SU-DHL-6 (cell line): Measurements from ENCODE around the gene CIB1.

Source experiments
- H2AFZ ChIP-seq: fragments of 200-600 bp; sonication (generic); 2 replicates; pipeline ENCODE4 v1.6.1; 2014; ENCODE audit warnings: low read depth, mild to moderate bottlenecking, moderate library complexity, mixed read lengths, antibody characterized with exemption, low read length; ENCODE audit not compliant: severe bottlenecking
- H3F3A ChIP-seq: fragments of 200-600 bp; shearing (Covaris generic); 2 replicates; pipeline ENCODE4 v1.6.0; 2016; ENCODE audit warnings: antibody characterized with exemption, mild to moderate bottlenecking; ENCODE audit not compliant: insufficient read depth
- H3K27ac ChIP-seq: fragments of 200-600 bp; sonication (generic); 2 replicates; pipeline ENCODE4 v1.5.1; 2016; ENCODE audit warnings: low read depth, mild to moderate bottlenecking, low read length, moderate library complexity, mixed read lengths
- H3K27me3 ChIP-seq: fragments of 200-600 bp; sonication (generic), shearing (Covaris generic); 2 replicates; pipeline ENCODE4 v1.6.0; 2014; ENCODE audit warnings: mild to moderate bottlenecking, low read length
- H3K36me3 ChIP-seq: fragments of 200-600 bp; sonication (generic); 2 replicates; pipeline ENCODE4 v1.6.1; 2014; ENCODE audit warnings: mild to moderate bottlenecking, low read length, mixed read lengths
- H3K4me2 ChIP-seq: fragments of 300-600, 200-600 bp; shearing (Covaris generic), sonication (generic); 2 replicates; pipeline ENCODE4 v1.6.0; 2014; ENCODE audit warnings: low read length, low read depth, mild to moderate bottlenecking; ENCODE audit not compliant: poor library complexity, severe bottlenecking
- H3K4me3 ChIP-seq: fragments of 200-600 bp; sonication (generic); 2 replicates; pipeline ENCODE4 v1.5.1; 2014; ENCODE audit warnings: antibody characterized with exemption, low read length, mild to moderate bottlenecking, mixed read lengths; ENCODE audit not compliant: insufficient read depth, poor library complexity, severe bottlenecking
- H3K79me2 ChIP-seq: fragments of 200-600 bp; sonication (generic); 2 replicates; pipeline ENCODE4 v1.6.1; 2014; ENCODE audit warnings: mild to moderate bottlenecking, low read length, moderate library complexity; ENCODE audit not compliant: insufficient read depth
- H3K9ac ChIP-seq: fragments of 200-600 bp; sonication (generic); 2 replicates; pipeline ENCODE4 v1.7.0; 2014; ENCODE audit warnings: mild to moderate bottlenecking, low read length
- H3K9me2 ChIP-seq: fragments of 200-600 bp; sonication (generic); replicated peaks from 2 replicates; pipeline ENCODE4 v1.6.1; 2014; ENCODE audit warnings: low read length; ENCODE audit not compliant: insufficient read depth
- H3K9me3 ChIP-seq: fragments of 200-600 bp; sonication (generic); 2 replicates; pipeline ENCODE4 v1.6.1; 2014; ENCODE audit warnings: low read length, mixed read lengths; ENCODE audit not compliant: insufficient read depth
- H4K20me1 ChIP-seq: fragments of 200-600 bp; sonication (generic); 2 replicates; pipeline ENCODE4 v1.6.1; 2014; ENCODE audit warnings: low read depth, mild to moderate bottlenecking, antibody characterized with exemption, low read length, moderate library complexity, mixed read lengths
- CTCF ChIP-seq: fragments of 200-600 bp; sonication (generic); IDR thresholded peaks from one replicate; pipeline ENCODE4 v1.5.1; 2017; ENCODE audit warnings: antibody characterized with exemption, mild to moderate bottlenecking, low read length, moderate library complexity; ENCODE audit not compliant: insufficient read depth, poor library complexity, severe bottlenecking
- EZH2phosphoT487 ChIP-seq: fragments of 200-600 bp; sonication (generic), shearing (Covaris generic); conservative IDR thresholded peaks from 2 replicates; pipeline ENCODE4 v1.6.1; 2018; ENCODE audit warnings: mild to moderate bottlenecking, antibody characterized with exemption, low read length, moderate library complexity, mixed read lengths

The CIB1 gene

GRCh38 chr15:90243943-90244639, 10.3 kb upstream of the CIB1 start:
- H3K27ac ChIP-seq, result no peak overlapping the region
- H3K9me2 ChIP-seq, result no peaks in the 10 kb centered on the region
- no peak overlapping the region for H3K4me2 ChIP-seq
- no peaks in the 10 kb centered on the region for H3K9me3 ChIP-seq
- H4K20me1 ChIP-seq, result no peaks in the 10 kb centered on the region
- no peak overlapping the region for H3K4me3 ChIP-seq
- H2AFZ ChIP-seq, result no peak overlapping the region
- H3F3A ChIP-seq, result no peaks in the 10 kb centered on the region
- H3K36me3 ChIP-seq, result no peaks in the 10 kb centered on the region
- H3K9ac ChIP-seq, result no peak overlapping the region
- no peaks in the 10 kb centered on the region for H3K79me2 ChIP-seq
- no peak for TF ChIP-seq CTCF
- no peak for TF ChIP-seq EZH2phosphoT487
- no peaks in the 10 kb centered on the region for H3K27me3 ChIP-seq

- Histone ChIP-seq H3K27me3 (no peaks in the 10 kb centered on the region), H3K4me3 (no peak overlapping the region), H3K36me3 (no peaks in the 10 kb centered on the region), H3K27ac (no peak overlapping the region), H3K79me2 (no peaks in the 10 kb centered on the region), H2AFZ (no peak overlapping the region), H3K9ac (no peak overlapping the region), H4K20me1 (no peaks in the 10 kb centered on the region), H3K4me2 (no peak overlapping the region), H3F3A (no peaks in the 10 kb centered on the region), H3K9me2 (no peaks in the 10 kb centered on the region), H3K9me3 (no peaks in the 10 kb centered on the region)
- TF ChIP-seq EZH2phosphoT487 (no peak), CTCF (no peak)
These were observed 7.8 kb upstream of the CIB1 start for GRCh38 chr15:90241343-90242192.

GRCh38 chr15:90240856-90241255, 7.1 kb upstream of the CIB1 start:
- H2AFZ ChIP-seq, result no peak overlapping the region
- no peaks in the 10 kb centered on the region for H3K9me3 ChIP-seq
- no peaks in the 10 kb centered on the region for H3K9me2 ChIP-seq
- H3K4me2 ChIP-seq, result no peak overlapping the region
- no peaks in the 10 kb centered on the region for H4K20me1 ChIP-seq
- TF ChIP-seq EZH2phosphoT487 (no peak), CTCF (no peak)
- H3K27ac ChIP-seq, result no peak overlapping the region
- no peaks in the 10 kb centered on the region for H3K36me3 ChIP-seq
- H3F3A ChIP-seq, result no peaks in the 10 kb centered on the region
- H3K4me3 ChIP-seq, result no peak overlapping the region
- H3K79me2 ChIP-seq, result no peaks in the 10 kb centered on the region
- no peak overlapping the region for H3K9ac ChIP-seq
- H3K27me3 ChIP-seq, result no peaks in the 10 kb centered on the region
